Heart right ventricle (tissue), 16 donors: ENCODE data around the gene VGLL4. TPM values are rescaled to one million over a fixed set of nuclear protein-coding genes. Genes with fewer than 3 reads are reported as not detected.
"Not testable (repeated sequence)": the region's sequence is repeated elsewhere in the genome, so short reads cannot be mapped to it uniquely, and the experiment has no call there.

ENCODE experiments used
- ATAC-seq, 8 donors: fragments of 200-7000 bp; cut with Tn5 transposase; one replicate each; pipeline ENCODE4 v1.9.1; 2020; ENCODE audit warnings: mild to moderate bottlenecking in 8 of 8, moderate library complexity in 8 of 8, moderate number of reproducible peaks in 1 of 8
- DNase-seq, 2 donors: peaks; one replicate each; pipeline ENCODE4 v3.0.0-alpha.2; 2020
- H3K27ac ChIP-seq, 10 donors: fragments of 200-600 bp; sonication (generic) in 2 of 10; one replicate each; pipeline versions ENCODE4 v1.5.0 to v1.8.0; 2020 to 2022; ENCODE audit warnings: mild to moderate bottlenecking in 3 of 10
- H3K27me3 ChIP-seq, 7 donors: fragments of 200-600 bp; one replicate each; pipeline ENCODE4 v1.8.0; 2021 to 2022; ENCODE audit warnings: mild to moderate bottlenecking in 2 of 7
- H3K36me3 ChIP-seq, 9 donors: fragments of 200-600 bp; sonication (generic) in 1 of 9; one replicate each; pipeline versions ENCODE4 v1.5.0 to v1.8.0; 2020 to 2022; ENCODE audit warnings: mild to moderate bottlenecking in 2 of 9
- H3K4me1 ChIP-seq, 9 donors: fragments of 200-600 bp; sonication (generic) in 1 of 9; one replicate each; pipeline versions ENCODE4 v1.5.0 to v1.8.0; 2020 to 2022; ENCODE audit warnings: mild to moderate bottlenecking in 4 of 9
- H3K4me3 ChIP-seq, 10 donors: fragments of 200-600 bp; sonication (generic) in 2 of 10; one replicate each; pipeline versions ENCODE4 v1.5.0 to v1.8.0; 2020 to 2022; ENCODE audit warnings: mild to moderate bottlenecking in 7 of 10, moderate library complexity in 2 of 10
- H3K9me3 ChIP-seq, 11 donors: fragments of 200-600 bp in 10 of 11; sonication (generic) in 2 of 11; one replicate each; pipeline versions ENCODE4 v1.5.0 to v1.8.0; 2013 to 2022; ENCODE audit warnings: mild to moderate bottlenecking in 2 of 11, control low read depth in 1 of 11, moderate library complexity in 1 of 11
- CTCF ChIP-seq, 9 donors: fragments of 200-600 bp; sonication (generic) in 2 of 9; IDR thresholded peaks; one replicate each; pipeline versions ENCODE4 v1.5.0 to v1.8.0; 2021 to 2022; ENCODE audit warnings: antibody characterized with exemption in 9 of 9, mild to moderate bottlenecking in 5 of 9, moderate library complexity in 1 of 9
- WGBS, 2 donors: extraction: QIAGEN DNeasy Blood & Tissue Kit; methylation state at CpG; one replicate each; pipeline ENCODE4 v1.1.7; 2013; ENCODE audit warnings: inconsistent platforms in 1 of 2; 5-methylcytosine and 5-hydroxymethylcytosine counted together
- intact Hi-C, 10 donors: fragments of 100-400 bp; cut with DNase I; formaldehyde crosslinking; loops; one replicate each; pipeline versions ENCODE4 v1.11.1 to v1.14.2; 2022
- polyA plus RNA-seq, 2 donors: library from polyadenylated mRNA; stranded (reverse); fragments of 200-250 nt; gene quantifications; one replicate each; pipeline ENCODE4 v1.2.3, GENCODE V29; 2013
- total RNA-seq, 10 donors: library from RNA; stranded (reverse); fragmentation: NEBNext Ultra II Directional in 3 of 10; extraction: Animal tissue kit (Norgen Biotek cat#: 25700) in 3 of 10; gene quantifications; one replicate each; pipeline versions ENCODE4 v1.2.1 to v1.2.4, GENCODE V29; 2021 to 2023
- donor health status: Arrhythmogenic right ventricular cardiomyopathy.
- donor health status: ischemic (EF 13 %, LVEDD 7.1; RV severe dilation, severe dysfunction).
- donor health status: healthy with polysubstance abuse.
- donor health status: DM: no; HTN: yes; CAD: no.
- donor health status: DM: no; HTN: no; CAD: no.
- donor health status: ischemic (EF 25% LVEDD 6.9; RV normal size, moderate dysfunction).
- donor health status: ischemic (EF 25% LVEDD 5.7; RV mildly dilated, moderate dysfunction).
- donor health status: healthy.
- donor health status: DM: yes; HTN: yes; CAD: no.
- donor health status: Ischemic cardiomyopathy.
- donor health status: ischemic (EF 35%, LVEDD 5.7; RV mildly dilated, moderate dysfunction).
- donor health status: nonischemic (EF 11% LVEDD 7.7; RV severe dilation, severe dysfunction).
- donor health status: DM: yes; HTN: yes; CAD: no.
- donor health status: PGD.
- donor health status: ischemic (EF 29% LVEDD 5.4; RV normal size, mild dysfunction).
- donor health status: nonischemic (EF 23%, LVEDD 6.1; RV moderate dilation, normal function).

VGLL4 gene
- total and polyA plus RNA-seq, 12 donors = 14.5 to 46.1 (median 29.6) TPM

- intact Hi-C loops = loop anchor here in 3 of 10 donors (5.0 to 10.0 kb wide), 3 partner anchors 33 to 120 kb away; no protein-coding TSS in a partner anchor
- Histone ChIP-seq H3K9me3 (no peaks in the 10 kb centered on the region), H3K27me3 (no peaks in the 10 kb centered on the region), H3K27ac (peak overlapping the region in 9 of 10 donors; percentile 46 to 83 (median 71)), H3K36me3 (no peaks in the 10 kb centered on the region), H3K4me1 (peaks cover 12 to 40% (median 35%) of the 10 kb centered on the region in 9 donors), H3K4me3 (no peak overlapping the region)
- WGBS, 2 donors = 18 to 36% methylated on average over 7 of the region's 7 CpGs
- ATAC-seq = peak; percentile 77 to 91 (median 80)
- peak in 1 of 2 donors; percentile 66 for DNase-seq
- peak in 1 of 9 donors; percentile 39 for TF ChIP-seq CTCF (IDR thresholded peaks at IDR 0.05)
These were observed 129.4 kb downstream of the VGLL4 start for GRCh38 chr3:11514191-11514821.

GRCh38 chr3:11513817-11514135 is 129.9 kb downstream of the VGLL4 start:
- no peak overlapping the region for H3K4me3 ChIP-seq
- TF ChIP-seq CTCF (IDR thresholded peaks at IDR 0.05) = no peak
- 38 to 54% methylated on average over 3 of the region's 3 CpGs for WGBS, 2 donors
- DNase-seq (no peak), ATAC-seq (peak in 2 of 8 donors; percentile 21 to 56)
- intact Hi-C loops = loop anchor here in 3 of 10 donors (5.0 to 10.0 kb wide), 3 partner anchors 34 to 119 kb away; no protein-coding TSS in a partner anchor
- H3K27ac ChIP-seq = peak overlapping the region in 9 of 10 donors; percentile 46 to 83 (median 71)
- no peaks in the 10 kb centered on the region for H3K27me3 ChIP-seq
- H3K4me1 ChIP-seq = peaks cover 12 to 46% (median 41%) of the 10 kb centered on the region in 9 donors
- no peaks in the 10 kb centered on the region for H3K36me3 ChIP-seq
- H3K9me3 ChIP-seq = no peaks in the 10 kb centered on the region

- not testable (repeated sequence) for DNase-seq, ATAC-seq, H3K36me3 ChIP-seq, H3K27me3 ChIP-seq, H3K4me3 ChIP-seq, H3K9me3 ChIP-seq
- peak overlapping the region in 9 of 10 donors; percentile 46 to 83 (median 71) for H3K27ac ChIP-seq
- intact Hi-C loops = loop anchor here in 3 of 10 donors (5.0 to 10.0 kb wide), 3 partner anchors 34 to 118 kb away; no protein-coding TSS in a partner anchor
- H3K4me1 ChIP-seq = peaks cover 16 to 51% (median 46%) of the 10 kb centered on the region in 9 donors
- WGBS, 2 donors = 75 to 83% methylated on average over 27 of the region's 27 CpGs
These were observed 130.4 kb downstream of the VGLL4 start for GRCh38 chr3:11513125-11513816.

- not testable (repeated sequence) for DNase-seq, ATAC-seq, H3K36me3 ChIP-seq, H3K27me3 ChIP-seq, H3K4me3 ChIP-seq, H3K27ac ChIP-seq, H3K9me3 ChIP-seq
- peaks cover 16 to 59% (median 55%) of the 10 kb centered on the region in 9 donors for H3K4me1 ChIP-seq
- intact Hi-C loops = loop anchor here in 3 of 10 donors (5.0 to 10.0 kb wide), 3 partner anchors 36 to 117 kb away; no protein-coding TSS in a partner anchor
- WGBS, 2 donors = 98 to 99% methylated on average over 12 to 20 of the region's 20 CpGs
These were observed 132.1 kb downstream of the VGLL4 start for GRCh38 chr3:11511606-11512005.

- ATAC-seq = no peak
- no peaks in the 10 kb centered on the region for H3K27me3 ChIP-seq
- no peak overlapping the region for H3K4me3 ChIP-seq
- peak overlapping the region in 9 of 10 donors; percentile 65 to 87 (median 76) for H3K27ac ChIP-seq
- DNase-seq = no peak
- H3K36me3 ChIP-seq = no peaks in the 10 kb centered on the region
- H3K4me1 ChIP-seq = peaks cover 16 to 59% (median 54%) of the 10 kb centered on the region in 9 donors
- TF ChIP-seq CTCF (IDR thresholded peaks at IDR 0.05) = no peak
- no peaks in the 10 kb centered on the region for H3K9me3 ChIP-seq
- intact Hi-C loops = loop anchor here in 3 of 10 donors (5.0 to 10.0 kb wide), 3 partner anchors 37 to 116 kb away; no protein-coding TSS in a partner anchor
- WGBS, 2 donors = 64 to 71% methylated on average over 5 of the region's 5 CpGs
These were observed 133.4 kb downstream of the VGLL4 start for GRCh38 chr3:11510356-11510755.
